ENCODE measurements around the gene OS9. TPM values are rescaled to one million over a fixed set of nuclear protein-coding genes. Genes with fewer than 3 reads are reported as not detected.

The OS9 gene
- total RNA-seq, 2 experiments from 2014 or later: 82.6 to 112 TPM

DNA sequence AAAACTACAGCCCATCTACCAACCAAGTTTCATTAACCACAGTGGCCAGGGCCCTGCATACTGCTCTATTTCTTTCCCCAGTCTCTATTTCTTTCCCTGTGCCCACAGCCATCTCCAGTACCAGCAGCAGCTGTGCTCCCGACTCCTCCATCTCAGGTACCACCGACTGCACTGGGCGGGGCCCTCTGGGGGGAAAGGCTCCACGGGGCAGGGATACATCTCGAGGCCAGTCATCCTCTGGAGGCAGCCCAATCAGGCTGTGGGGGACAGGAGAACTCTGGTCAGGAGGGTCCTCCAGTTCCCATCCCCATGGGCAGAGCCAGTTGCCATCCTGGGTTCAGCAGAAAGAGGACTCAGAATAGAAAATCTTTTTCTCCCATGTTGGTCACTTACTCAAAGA is 55.1 kb downstream of the OS9 start:
- Histone ChIP-seq H3K4me2 (ENCODE audit: low read length) (no peak overlapping the region), H3K27ac (ENCODE audit: low read depth, low read length, poor library complexity, severe bottlenecking) (no peak overlapping the region), H3K79me2 (ENCODE audit: insufficient read depth, low read depth, low read length) (peaks cover 32% of the 10 kb centered on the region), H3K9me2 (ENCODE audit: insufficient read depth, low read length) (no peaks in the 10 kb centered on the region), H3K9me3 (ENCODE audit: low read length) (no peaks in the 10 kb centered on the region), H3K4me3 (ENCODE audit: low read depth, low read length, poor library complexity, severe bottlenecking) (no peak overlapping the region), H3K4me1 (ENCODE audit: insufficient read depth, low read length, poor library complexity, severe bottlenecking) (peaks cover 36% of the 10 kb centered on the region), H3K36me3 (ENCODE audit: insufficient read depth, low read length) (peaks cover 65% of the 10 kb centered on the region), H2AFZ (ENCODE audit: low read length) (no peak overlapping the region), H4K20me1 (ENCODE audit: insufficient read depth, low read length) (no peaks in the 10 kb centered on the region)
- intact Hi-C loops (cut with micrococcal nuclease; ENCODE audit: unreplicated experiment): no loop called here
- ChIA-PET POLR2A (no interaction called here), CTCF (ENCODE audit: unreplicated experiment) (no interaction called here)
- BruUV-seq (replicated peaks): no TSS peak
- DNase-seq (ENCODE audit: low spot score): no peak
- TF ChIP-seq CTCF (conservative IDR thresholded peaks at IDR 0.05; ENCODE audit: low read length): no peak
- no peak for TF ChIP-seq EZH2phosphoT487 (IDR thresholded peaks at IDR 0.05; ENCODE audit: borderline replicate concordance, low read depth, low read length)

GRCh38 chr12:57750561-57751431 is 56.9 kb downstream of the OS9 start:
- Histone ChIP-seq H2AFZ (ENCODE audit: low read length) (no peak overlapping the region), H3K4me2 (ENCODE audit: low read length) (peak overlapping the region; percentile 89), H4K20me1 (ENCODE audit: insufficient read depth, low read length) (no peaks in the 10 kb centered on the region)

More at GRCh38 chr12:57750561-57751431, 56.9 kb downstream of the OS9 start:
- intact Hi-C loops (cut with micrococcal nuclease; ENCODE audit: unreplicated experiment): loop anchor here (5.0 kb wide), 2 partner anchors 228 to 508 kb away; partner anchors contain the start of genes DDIT3 and MBD6
- H3K9me2 ChIP-seq (ENCODE audit: insufficient read depth, low read length): no peaks in the 10 kb centered on the region
- peak overlapping the region; percentile 42 for H3K27ac ChIP-seq (ENCODE audit: low read depth, low read length, poor library complexity, severe bottlenecking)
- peaks cover 56% of the 10 kb centered on the region for H3K36me3 ChIP-seq (ENCODE audit: insufficient read depth, low read length)
- TF ChIP-seq CTCF (conservative IDR thresholded peaks at IDR 0.05; ENCODE audit: low read length) (no peak), EZH2phosphoT487 (IDR thresholded peaks at IDR 0.05; ENCODE audit: borderline replicate concordance, low read depth, low read length) (no peak)
- ChIA-PET CTCF (ENCODE audit: unreplicated experiment) (no interaction called here), POLR2A (interaction anchor here (1.2 kb wide), 1 partner anchor 10 kb away, joined by 4 read pairs; no protein-coding TSS in a partner anchor)
- H3K79me2 ChIP-seq (ENCODE audit: insufficient read depth, low read depth, low read length): peaks cover 32% of the 10 kb centered on the region
- peak overlapping the region; percentile 92 for H3K4me3 ChIP-seq (ENCODE audit: low read depth, low read length, poor library complexity, severe bottlenecking)
- H3K4me1 ChIP-seq (ENCODE audit: insufficient read depth, low read length, poor library complexity, severe bottlenecking): peaks cover 31% of the 10 kb centered on the region
- H3K9me3 ChIP-seq (ENCODE audit: low read length): no peaks in the 10 kb centered on the region
- no TSS peak for BruUV-seq (replicated peaks)
- DNase-seq (ENCODE audit: low spot score): no peak

Measured in OCI-LY7 (cell line).